Measurements from ENCODE around the gene MARCHF3.

The MARCHF3 gene

DNA sequence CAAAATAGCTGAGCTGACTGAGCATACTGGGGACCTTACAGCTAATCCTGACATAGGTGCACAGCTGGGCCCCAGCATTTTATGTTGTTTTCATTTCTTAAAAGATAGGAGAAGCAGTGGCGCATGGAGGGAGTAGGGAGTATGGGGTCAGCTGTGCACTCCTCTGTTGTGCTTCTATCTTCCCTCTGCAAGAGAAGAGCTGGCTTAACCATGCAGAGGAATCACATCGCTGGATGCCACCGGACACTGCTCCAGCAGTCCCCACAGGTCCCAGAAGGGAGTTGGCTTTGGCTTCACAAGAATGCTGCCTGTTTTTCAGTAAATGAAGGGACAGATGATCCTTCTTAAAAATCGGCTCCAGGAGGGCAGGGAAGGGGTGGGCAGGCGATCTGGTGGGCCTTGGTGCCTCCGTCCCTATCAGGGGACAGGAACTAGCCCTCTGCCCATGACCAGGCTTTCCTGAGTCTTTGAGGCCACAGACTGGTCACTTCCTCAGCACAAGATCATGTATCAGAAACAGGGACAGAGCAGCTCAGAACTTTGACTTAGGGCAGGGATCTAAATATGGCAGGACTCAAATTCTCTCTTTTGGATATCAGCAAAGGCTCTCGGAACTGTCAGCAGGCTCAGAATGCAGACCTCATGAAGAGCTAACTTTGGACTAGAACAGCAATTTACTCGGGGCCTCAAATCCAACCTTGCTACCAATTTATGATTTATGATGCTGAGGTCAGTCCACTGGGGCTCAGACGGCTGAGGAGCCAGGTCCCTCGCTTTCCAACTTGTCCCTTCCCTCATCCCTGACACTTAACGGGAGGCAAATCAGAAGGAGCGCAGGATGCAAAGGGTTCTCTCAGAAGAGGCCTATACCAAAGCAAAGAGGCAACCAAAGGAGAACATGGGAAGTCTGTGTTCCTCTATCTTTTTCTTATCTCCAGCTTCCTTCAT lies 47.2 kb downstream of the MARCHF3 start:
- DNase-seq (ENCODE audit: low read depth), result no peak

DNA sequence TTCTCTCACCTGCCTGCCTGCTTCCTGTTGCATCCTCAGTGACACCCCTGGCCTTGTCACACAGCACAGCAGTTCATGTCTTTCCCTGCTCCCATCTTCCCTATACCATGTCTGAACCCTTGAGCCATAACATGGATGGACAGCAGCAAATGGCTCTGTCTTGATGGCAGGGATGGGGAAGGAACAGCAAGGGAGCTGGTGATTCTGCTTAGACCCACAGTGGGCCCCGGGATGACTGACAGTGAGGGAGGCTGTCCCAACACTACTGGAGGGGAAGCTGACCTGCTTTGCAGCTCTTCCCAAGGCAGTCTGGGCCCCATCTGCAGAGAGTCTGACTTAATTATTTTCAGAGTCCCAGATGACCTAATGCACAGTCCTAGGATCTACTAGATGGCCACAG lies 48.2 kb downstream of the MARCHF3 start:
- no peak for DNase-seq (ENCODE audit: low read depth)

DNA sequence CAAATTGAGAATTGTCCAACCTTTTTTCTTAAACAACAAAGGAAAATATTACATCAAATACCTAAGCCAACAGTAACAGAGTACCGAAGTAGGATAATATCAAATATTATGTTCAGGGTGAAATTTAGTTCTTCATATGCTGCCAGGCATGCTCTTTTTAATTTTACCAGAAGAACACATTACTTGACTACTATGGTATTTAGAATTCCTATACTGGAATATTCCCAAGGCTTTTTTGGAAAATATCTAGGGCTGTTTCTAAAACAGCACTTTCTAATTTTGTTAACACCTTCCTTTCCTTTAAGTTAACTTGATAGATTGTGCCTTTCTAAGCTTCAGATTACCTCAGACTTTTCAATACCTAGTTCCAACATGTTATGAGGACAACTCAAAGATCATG lies 48.7 kb downstream of the MARCHF3 start:
- no peak for DNase-seq (ENCODE audit: low read depth)

DNA sequence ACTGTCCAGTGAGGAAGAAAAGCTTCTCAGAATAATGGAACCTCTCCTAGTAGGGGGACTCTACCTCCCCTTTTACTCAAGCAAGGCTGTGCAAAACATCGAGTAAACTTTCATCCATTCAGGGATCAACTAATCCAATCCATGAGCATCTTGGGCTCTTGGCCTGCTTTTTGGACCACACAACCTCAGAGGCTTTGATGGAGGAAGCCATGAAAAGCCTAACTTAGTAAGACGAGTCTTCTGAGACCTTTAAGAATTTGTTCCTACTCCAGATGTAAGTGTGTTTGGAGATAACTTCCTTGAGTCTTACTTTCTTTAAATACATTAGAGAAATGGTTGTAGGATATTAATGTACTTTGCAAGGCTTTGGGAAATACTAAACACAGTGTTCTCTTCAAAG lies 49.1 kb downstream of the MARCHF3 start:
- no peak for DNase-seq (ENCODE audit: low read depth)

DNA sequence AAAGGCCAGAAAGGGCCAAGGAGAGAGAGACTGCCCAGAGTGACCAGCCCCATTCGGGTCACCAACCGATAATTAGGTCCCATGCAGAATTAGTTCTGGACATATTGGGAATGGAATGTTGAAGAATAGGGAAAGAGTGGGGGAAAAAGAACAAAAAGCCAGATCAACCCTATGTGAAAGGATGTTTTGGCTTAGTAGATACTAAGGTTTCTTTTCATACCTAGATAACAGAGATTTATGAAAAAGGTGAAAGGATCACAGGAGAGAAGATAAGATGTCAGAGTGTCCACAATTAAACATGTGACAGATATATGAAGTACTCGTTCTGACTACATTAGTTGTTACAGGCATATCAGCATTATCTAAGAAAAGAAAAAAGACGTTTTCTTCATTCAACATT lies 52.1 kb downstream of the MARCHF3 start:
- no peak for DNase-seq (ENCODE audit: low read depth)

DNA sequence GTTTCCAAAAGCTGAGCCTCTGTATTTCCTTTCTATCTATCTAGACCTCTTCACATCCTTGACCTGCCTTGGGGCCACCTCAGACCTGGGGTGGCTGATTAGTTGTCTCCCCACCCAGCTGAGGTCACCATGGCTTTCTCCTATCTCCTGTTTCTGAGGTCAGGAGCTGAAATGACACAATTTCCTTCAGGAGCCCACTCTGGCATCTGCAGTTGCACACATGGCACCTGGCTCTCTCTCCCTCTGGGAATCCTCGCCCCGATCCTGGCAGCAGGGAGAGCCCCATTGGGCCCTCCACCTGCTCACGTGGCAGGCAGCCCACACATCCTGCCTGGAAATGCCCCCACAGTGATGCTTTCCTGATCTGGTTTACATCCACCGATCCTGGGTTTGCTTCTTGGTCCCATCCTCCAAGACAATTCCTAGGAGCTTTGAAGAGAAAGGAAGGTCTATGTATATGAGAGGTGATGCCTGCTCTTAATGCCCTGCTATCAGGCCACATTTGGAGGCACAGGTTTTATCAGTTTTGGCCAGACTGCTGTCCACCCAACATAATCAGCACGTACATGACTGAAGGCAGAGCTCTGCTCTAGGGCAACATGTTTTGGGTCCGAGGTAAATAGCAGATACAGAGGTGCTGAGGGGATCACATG lies 53.7 kb downstream of the MARCHF3 start:
- no peak for DNase-seq (ENCODE audit: low read depth)

DNA sequence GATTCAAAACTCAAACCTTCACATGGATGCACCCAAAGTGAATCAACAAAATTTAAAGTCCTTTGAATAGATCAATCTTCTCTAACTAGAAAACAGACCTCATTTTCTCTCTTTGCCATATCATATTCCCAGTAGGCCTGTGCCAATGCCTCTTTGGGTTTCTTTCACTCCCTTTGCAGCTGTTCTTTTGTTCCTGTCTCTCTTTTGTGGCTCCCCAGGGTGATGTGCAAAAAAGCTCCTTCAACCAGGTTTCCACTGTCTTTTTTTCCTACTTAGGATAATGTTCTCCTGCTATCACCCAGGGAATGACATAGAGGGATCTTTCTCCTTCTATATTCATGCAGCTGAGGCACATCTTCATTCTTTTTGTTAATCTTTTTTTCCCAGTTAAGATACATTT lies 54.6 kb downstream of the MARCHF3 start:
- DNase-seq (ENCODE audit: low read depth), result no peak

DNA sequence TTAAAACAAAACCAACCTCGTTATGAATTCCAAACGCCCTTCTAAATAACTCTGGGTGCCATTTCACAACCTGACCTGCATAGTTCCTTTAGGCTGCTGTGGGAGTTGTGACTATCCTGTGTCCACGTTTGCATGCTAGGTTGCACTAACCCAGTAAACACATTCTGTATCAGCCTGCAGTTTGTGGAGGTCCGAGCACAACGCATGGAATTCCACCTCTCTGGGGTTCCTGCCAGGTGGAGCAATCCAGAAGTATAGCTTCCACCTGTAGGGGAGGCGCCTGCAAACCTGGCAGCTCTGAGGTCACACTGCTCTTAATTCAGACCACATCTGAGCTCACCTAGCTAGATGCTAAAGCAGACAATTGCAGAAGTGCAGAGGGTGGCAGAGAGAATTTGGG lies 57.2 kb downstream of the MARCHF3 start:
- DNase-seq (ENCODE audit: low read depth), result no peak

DNA sequence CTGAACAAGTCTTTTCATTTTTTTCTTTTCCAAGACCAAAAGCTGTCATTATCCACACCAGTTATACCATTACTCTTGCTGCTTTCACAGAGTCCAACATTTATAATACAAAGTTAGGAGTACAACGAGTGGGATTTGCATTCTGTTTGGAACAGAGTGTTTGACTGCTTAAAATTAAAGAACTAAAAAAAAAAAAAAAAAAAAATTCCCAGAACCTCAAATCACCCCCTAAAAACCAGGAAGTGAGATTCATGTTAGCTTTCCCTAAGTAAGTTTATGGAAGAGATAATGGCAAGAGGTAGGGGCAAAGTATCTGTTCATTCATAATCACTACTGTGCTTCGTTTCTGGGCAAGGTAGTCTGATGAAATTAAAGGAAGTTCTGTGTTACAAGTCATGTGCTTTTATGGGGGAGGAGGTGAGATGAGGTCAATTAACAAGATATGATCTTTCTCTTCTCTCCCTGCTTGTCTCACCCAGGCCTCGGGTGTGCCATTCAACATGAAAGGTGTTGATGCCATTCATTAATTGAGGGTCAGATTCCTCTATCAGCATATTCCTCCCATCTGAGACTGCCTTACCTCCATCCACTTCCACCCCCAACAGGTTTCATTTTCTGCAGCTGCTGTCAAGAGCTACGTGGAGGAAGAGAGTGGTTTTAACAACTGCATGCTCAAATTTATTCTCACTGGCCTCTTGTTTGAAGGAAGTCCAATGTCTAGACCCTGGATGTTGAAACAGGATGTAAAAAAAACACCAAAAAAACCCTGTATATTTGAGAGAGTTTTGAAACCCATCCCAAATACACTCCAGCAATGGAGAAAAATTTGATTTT lies 58.1 kb downstream of the MARCHF3 start:
- no peak for DNase-seq (ENCODE audit: low read depth)

DNA sequence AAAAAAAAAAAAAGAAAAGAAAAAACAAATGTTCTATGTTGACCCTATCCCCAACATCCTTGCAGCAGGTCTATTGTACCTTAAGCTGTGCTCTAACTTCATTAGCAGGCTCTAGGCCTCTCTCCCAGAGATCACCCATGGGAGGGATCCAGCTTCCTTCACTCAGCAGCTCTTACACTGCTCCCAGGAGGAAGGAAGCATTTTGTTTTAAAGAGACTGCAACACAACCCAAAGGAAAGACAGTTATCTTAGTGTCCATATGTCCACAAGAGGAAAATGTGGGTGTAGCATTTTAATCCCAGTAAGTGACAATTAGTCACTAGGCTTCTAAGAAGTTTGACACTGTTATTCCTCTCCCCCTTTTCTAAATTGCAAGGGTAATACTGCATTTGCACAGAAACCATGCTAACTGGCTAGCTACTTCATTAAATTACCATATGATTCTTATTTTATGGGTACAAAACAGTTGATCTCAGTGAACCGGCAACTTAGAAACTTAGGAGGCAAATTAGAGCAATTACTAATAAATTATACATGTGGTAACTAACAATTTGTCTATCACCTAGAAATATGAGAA lies 58.8 kb downstream of the MARCHF3 start:
- DNase-seq (ENCODE audit: low read depth), result no peak

DNA sequence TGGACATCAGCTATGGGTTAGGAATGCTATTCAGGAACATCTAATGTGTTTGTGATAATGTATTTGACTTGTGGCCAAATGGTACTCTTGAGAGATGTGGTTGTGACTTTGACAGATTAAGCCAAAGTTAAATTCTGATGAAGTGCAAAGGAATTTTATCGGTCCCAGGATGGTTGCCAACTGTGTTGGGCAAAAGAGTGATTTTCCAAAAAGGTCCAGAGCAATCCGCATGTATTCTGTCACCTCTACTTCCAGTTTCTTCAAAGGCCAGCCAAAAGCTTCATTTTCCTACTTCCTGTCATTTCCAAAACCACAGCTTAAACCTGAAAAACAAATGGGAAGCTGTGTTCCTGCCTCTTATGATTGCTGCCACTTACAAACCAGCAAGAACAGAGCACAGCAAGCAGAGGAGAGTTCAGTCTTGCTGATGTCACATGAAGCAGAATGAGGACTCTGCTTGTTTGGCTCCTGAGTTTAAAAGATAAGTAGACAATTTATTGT lies 59.8 kb downstream of the MARCHF3 start:
- DNase-seq (ENCODE audit: low read depth), result peak; percentile 85

DNA sequence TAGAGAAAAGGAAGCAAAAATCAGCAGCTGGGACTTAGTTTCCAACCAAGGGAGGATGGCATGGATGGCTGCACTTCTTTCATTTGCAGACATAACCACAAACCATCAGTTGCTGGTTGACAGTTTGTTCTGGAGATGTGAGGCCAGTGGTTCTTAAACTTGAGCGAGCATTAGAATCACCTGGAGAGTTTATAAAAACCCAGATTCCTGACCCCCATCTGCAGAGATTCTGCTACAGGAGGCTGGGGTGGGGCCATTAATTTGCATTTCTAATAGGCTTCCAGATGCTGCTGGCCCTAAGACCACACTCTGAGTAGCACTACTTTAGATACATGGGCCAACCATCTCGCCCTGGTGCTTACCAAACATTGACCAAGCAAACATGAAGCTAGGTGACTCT lies 60.8 kb downstream of the MARCHF3 start:
- no peak for DNase-seq (ENCODE audit: low read depth)

DNA sequence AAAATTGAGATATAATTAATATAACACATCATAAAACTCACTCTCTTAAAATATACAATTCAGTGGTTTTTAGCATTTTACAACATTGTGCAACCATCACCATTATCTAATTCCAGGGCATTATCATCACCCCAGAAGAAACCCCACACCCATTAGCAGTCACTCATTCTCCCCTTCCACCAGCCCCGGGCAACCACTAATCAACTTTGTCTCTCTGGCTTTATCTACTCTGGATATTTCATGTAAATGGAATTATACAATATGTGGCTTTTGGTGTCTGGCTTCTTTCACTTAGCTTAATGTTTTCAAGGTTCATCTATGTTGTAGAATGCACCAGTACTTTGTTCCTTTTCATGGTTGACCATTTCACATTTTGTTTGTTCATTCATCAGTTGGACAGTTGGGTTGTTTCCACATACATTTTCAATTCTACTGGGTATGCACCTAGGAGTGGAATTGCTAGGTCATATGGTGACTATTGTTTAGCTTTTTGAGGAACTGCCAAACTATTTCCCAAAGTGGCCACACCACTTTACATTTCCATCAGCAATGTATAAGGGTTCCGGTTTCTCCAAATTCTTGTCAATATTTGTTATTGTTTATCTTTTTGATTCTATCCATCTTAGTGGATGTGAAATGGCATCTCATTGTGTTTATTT lies 62.4 kb downstream of the MARCHF3 start:
- no peak for DNase-seq (ENCODE audit: low read depth)

DNA sequence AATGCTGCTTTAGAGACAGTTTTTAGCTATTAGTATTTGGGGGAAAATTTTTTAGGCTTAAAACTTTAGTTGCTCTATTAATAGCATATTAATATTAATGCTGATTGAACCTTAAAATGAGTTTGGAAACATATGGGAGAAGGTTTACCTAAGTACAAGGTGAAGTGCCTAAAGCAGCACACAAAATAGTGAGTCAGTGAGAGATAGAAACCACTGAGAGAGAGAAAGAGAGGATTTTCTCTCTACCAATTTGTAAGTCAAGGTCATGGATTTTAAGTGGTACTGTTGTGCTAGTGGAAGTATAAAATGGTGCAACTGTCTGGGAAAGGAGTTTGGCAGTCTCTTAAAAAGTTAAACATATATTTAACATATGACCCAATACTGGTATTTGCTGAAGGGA lies 64.9 kb downstream of the MARCHF3 start:
- DNase-seq (ENCODE audit: low read depth), result no peak

DNA sequence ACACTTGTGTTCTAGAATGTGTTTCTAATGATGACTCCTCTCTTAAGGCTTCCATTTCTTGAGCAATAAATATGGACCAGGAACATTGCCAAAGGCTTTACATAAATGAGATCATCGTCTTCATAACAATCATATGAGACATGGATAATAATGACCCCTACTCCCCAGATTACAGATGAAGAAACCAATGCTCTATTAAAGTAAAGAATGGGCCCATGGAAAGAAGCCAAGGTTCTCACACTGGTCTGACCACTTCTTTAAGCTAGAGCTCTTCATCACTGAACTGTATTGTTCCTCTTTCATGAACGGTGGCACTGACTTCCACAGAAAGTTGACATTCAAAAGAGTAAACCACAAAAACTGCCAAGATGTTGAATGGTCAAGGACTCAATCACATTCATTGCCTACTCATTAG lies 65.3 kb downstream of the MARCHF3 start:
- peak; percentile 94 for DNase-seq (ENCODE audit: low read depth)

DNA sequence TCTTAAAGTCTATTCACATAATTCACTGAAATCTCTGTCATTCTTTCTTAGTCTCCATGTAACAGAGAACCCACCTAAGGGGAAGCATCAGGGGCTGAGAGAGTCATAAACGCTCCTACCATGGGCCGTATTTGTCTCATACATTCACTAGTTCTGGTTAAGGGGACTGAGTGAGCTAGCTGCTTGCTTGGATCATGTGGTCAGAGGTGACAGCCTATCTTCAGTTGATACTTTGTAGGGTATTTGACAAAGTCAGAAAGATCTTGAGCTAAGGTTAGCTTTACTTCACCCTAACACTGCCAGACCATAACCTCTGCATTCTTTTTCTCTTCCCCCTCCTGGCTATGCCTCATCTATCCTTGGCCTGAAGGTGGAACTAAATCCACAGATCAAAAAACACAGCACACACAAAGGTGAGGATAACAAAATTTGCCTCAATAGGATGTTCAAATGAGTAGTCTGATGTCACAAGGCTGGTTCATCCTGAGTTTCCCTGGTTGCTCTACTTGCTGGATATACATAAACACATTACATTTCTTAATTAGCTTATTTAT lies 66.5 kb downstream of the MARCHF3 start:
- no peak for DNase-seq (ENCODE audit: low read depth)

DNA sequence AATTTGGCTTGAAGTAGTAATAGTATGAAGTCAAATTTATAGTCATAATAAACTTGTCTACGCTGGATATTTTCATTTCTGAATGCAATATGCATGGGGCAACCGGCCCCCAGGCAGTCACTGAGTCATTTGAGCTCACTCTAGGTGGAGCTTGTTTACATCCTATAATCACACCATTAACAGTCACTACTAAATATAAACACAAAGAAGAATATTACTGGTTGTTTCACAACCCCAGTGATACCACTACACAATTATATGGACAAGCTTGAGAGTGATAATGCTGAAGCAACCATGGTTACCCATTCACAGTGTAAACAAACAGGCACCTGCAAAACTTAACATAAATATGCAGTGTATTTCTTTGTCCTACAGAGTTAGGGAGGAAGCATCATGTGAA lies 68.7 kb downstream of the MARCHF3 start:
- DNase-seq (ENCODE audit: low read depth), result peak; percentile 75

DNA sequence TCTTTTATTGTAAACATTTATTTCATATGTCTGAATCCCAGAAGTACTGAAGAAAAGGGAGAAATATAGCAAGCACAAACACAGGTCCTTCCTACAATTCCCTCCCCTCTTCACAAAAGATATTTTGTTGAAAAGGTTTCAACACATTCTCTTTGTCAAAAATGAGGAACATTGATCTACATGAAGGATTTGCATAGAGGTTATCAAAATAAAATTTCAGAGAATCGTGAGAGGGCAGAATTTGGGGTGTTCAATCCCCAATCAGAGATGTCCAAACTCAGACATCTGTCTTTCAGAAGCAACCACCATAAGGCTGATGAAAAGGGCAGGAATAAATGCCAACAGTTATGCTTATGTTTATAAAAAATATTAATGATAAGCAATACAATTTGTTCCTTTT lies 69.2 kb downstream of the MARCHF3 start:
- no peak for DNase-seq (ENCODE audit: low read depth)

DNA sequence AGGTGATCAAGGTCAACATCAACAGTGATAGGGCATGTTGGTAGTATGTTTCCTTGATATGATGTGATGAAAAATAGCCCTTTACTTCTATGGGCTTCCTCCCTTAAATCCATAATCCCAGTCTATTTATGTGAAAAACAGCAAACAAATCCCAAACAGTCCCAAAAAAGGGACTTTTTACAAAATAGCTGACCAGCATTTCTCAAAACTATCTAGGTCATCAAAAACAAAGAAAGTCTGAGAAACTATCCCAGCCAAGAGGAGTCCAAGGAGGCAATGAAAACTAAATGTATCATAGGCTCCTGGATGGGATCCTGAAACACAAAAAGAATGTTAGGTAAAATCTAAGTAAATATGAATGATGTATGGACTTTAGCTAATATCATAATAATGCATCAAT lies 71.2 kb downstream of the MARCHF3 start:
- no peak for DNase-seq (ENCODE audit: low read depth)

DNA sequence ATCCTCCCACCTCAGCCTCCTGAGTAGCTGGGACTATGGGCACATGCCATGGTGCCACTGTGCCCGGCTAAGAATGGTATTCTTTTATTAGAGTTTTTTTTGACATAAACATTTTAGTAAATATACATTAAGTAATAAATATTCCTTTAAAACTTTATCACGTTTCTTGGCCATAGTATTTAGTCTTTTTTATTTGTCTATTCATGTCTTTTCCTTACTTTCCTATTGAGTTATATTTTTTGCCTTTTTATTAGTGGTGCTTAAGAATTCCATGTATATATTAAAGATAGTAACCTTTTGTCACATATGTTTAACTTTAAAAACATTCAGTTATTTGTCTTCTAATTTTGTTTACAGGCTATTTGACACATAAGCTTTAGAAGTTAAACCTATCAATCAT lies 73.4 kb downstream of the MARCHF3 start:
- no peak for DNase-seq (ENCODE audit: low read depth)

DNA sequence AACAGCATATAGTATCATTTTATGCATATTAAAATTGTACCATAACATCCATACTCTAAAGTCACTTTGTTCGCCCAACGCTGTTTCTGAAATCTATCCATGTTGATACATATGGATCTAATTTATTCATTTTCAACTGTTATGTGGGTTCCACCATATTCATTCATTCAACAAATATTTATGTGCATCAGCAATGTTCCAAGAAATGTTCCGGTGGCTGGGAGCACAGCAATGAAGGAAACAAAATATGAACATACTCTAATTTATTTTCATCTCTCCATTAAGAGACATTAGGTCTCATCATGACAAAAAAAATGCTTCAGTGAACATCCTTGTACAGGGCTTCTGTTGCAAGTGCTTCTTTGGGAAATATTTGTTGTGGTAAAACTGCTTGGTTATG lies 75.4 kb downstream of the MARCHF3 start:
- DNase-seq (ENCODE audit: low read depth), result peak; percentile 80

All from fibroblast of gingiva (primary cell).